ENCODE data around the gene AXIN2.

Gene AXIN2

GRCh38 chr17:65551267-65552040 is 10.0 kb downstream of the AXIN2 start:
- in situ Hi-C loops (cut with MboI; ENCODE audit: low sequenced_read_pairs, unreplicated experiment), result no loop called here
- DNase-seq (ENCODE audit: low spot score), result no peak
- no peak for TF ChIP-seq CTCF (IDR thresholded peaks at IDR 0.05; ENCODE audit: borderline replicate concordance, control extremely low read depth, extremely low read depth, insufficient read depth, missing control alignments)

DNA sequence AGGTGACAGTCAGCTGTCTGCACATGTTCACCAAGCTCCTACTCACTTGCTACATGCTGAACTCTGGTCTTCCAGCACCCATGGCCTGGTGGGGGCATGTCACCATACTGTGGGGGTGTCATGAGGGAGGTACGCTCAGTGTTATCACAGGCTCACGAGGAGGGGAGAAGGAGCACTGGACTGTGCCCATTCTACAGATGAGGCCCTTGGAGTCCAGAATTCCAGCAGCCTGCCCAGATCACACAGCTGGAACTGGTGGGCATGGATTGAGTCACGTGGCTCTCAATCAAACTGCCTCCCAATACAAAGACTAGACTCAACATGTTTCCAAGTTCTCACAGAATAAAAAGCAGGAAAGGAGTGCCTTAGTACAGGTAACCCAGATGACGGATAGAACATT is 10.7 kb downstream of the AXIN2 start:
- in situ Hi-C loops (cut with MboI; ENCODE audit: low sequenced_read_pairs, unreplicated experiment), result no loop called here
- TF ChIP-seq CTCF (IDR thresholded peaks at IDR 0.05; ENCODE audit: borderline replicate concordance, control extremely low read depth, extremely low read depth, insufficient read depth, missing control alignments), result no peak
- no peak for DNase-seq (ENCODE audit: low spot score)

- in situ Hi-C loops (cut with MboI; ENCODE audit: low sequenced_read_pairs, unreplicated experiment), result no loop called here
- no peak for TF ChIP-seq CTCF (IDR thresholded peaks at IDR 0.05; ENCODE audit: borderline replicate concordance, control extremely low read depth, extremely low read depth, insufficient read depth, missing control alignments)
- DNase-seq (ENCODE audit: low spot score), result no peak
These were observed 11.3 kb downstream of the AXIN2 start for GRCh38 chr17:65550075-65550662.

GRCh38 chr17:65548269-65548969 is 13.0 kb downstream of the AXIN2 start:
- no peak for DNase-seq (ENCODE audit: low spot score)
- in situ Hi-C loops (cut with MboI; ENCODE audit: low sequenced_read_pairs, unreplicated experiment), result no loop called here
- TF ChIP-seq CTCF (IDR thresholded peaks at IDR 0.05; ENCODE audit: borderline replicate concordance, control extremely low read depth, extremely low read depth, insufficient read depth, missing control alignments), result no peak

- TF ChIP-seq CTCF (IDR thresholded peaks at IDR 0.05; ENCODE audit: borderline replicate concordance, control extremely low read depth, extremely low read depth, insufficient read depth, missing control alignments), result no peak
- in situ Hi-C loops (cut with MboI; ENCODE audit: low sequenced_read_pairs, unreplicated experiment), result no loop called here
- no peak for DNase-seq (ENCODE audit: low spot score)
These were observed 14.2 kb downstream of the AXIN2 start for GRCh38 chr17:65547253-65547670.

DNA sequence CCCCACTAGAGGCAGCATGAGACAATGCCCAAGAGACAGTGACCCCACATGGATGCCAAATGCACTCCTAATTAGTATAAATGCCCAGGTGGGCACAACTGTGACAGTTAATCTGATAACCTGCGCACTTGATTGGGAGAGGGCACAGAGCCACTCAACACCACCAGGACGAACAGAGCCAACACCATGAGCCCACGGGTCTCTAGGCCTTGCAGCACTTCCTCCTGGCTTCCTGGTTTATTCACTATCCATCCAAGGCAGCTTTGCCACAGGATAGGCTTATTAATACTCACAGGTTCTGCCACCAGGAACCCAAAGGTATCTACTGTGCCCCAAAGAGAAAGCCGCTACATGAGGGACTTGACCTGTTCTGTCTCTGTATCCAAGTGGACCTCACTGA is 14.9 kb downstream of the AXIN2 start:
- no peak for DNase-seq (ENCODE audit: low spot score)
- in situ Hi-C loops (cut with MboI; ENCODE audit: low sequenced_read_pairs, unreplicated experiment), result no loop called here
- TF ChIP-seq CTCF (IDR thresholded peaks at IDR 0.05; ENCODE audit: borderline replicate concordance, control extremely low read depth, extremely low read depth, insufficient read depth, missing control alignments), result no peak
